ENCODE results near the gene SPATA31C1.

SPATA31C1 gene

GRCh38 chr9:87874304-87874623 lies 43.5 kb upstream of the SPATA31C1 start:
- H3K4me2 ChIP-seq (ENCODE audit: insufficient read depth, low read length), result no peak overlapping the region
- H3K79me2 ChIP-seq (ENCODE audit: insufficient read depth, low read length), result no peaks in the 10 kb centered on the region
- no peaks in the 10 kb centered on the region for H4K20me1 ChIP-seq (ENCODE audit: insufficient read depth, low read length)
- no peak for DNase-seq
- no peaks in the 10 kb centered on the region for H3K36me3 ChIP-seq (ENCODE audit: insufficient read depth, low read length)
- TF ChIP-seq EZH2 (IDR thresholded peaks at IDR 0.05; ENCODE audit: borderline replicate concordance, low read depth, low read length, severe bottlenecking) (no peak), CTCF (IDR thresholded peaks at IDR 0.05; ENCODE audit: borderline replicate concordance, extremely low read depth, low read length, poor library complexity, severe bottlenecking) (no peak)
- no peak overlapping the region for H3K9ac ChIP-seq (ENCODE audit: low read depth, low read length)
- peaks cover 4% of the 10 kb centered on the region for H3K27me3 ChIP-seq (ENCODE audit: insufficient read depth, low read length, poor library complexity)
- no peak overlapping the region for H3K27ac ChIP-seq (ENCODE audit: low read length)
- H3K4me1 ChIP-seq (ENCODE audit: insufficient read depth, low read length), result no peaks in the 10 kb centered on the region
- no peaks in the 10 kb centered on the region for H3K9me3 ChIP-seq (ENCODE audit: insufficient read depth, low read length, severe bottlenecking)
- no peak for ATAC-seq (ENCODE audit: insufficient read depth, low read depth)
- H2AFZ ChIP-seq (ENCODE audit: low read depth, low read length), result no peak overlapping the region
- no peak overlapping the region for H3K4me3 ChIP-seq (ENCODE audit: low read depth in 1 of 2, low read length in 2 of 2)

GRCh38 chr9:87875060-87875459 lies 42.7 kb upstream of the SPATA31C1 start:
- H3K4me3 ChIP-seq (ENCODE audit: low read depth in 1 of 2, low read length in 2 of 2), result no peak overlapping the region
- no peak overlapping the region for H3K27ac ChIP-seq (ENCODE audit: low read length)
- no peak overlapping the region for H2AFZ ChIP-seq (ENCODE audit: low read depth, low read length)
- H3K9ac ChIP-seq (ENCODE audit: low read depth, low read length), result no peak overlapping the region
- peaks cover 4% of the 10 kb centered on the region for H3K27me3 ChIP-seq (ENCODE audit: insufficient read depth, low read length, poor library complexity)
- H3K4me2 ChIP-seq (ENCODE audit: insufficient read depth, low read length), result no peak overlapping the region
- DNase-seq (no peak), ATAC-seq (ENCODE audit: insufficient read depth, low read depth) (no peak)
- TF ChIP-seq CTCF (IDR thresholded peaks at IDR 0.05; ENCODE audit: borderline replicate concordance, extremely low read depth, low read length, poor library complexity, severe bottlenecking) (no peak), EZH2 (IDR thresholded peaks at IDR 0.05; ENCODE audit: borderline replicate concordance, low read depth, low read length, severe bottlenecking) (no peak)
- H3K36me3 ChIP-seq (ENCODE audit: insufficient read depth, low read length), result no peaks in the 10 kb centered on the region
- H3K4me1 ChIP-seq (ENCODE audit: insufficient read depth, low read length), result no peaks in the 10 kb centered on the region
- no peaks in the 10 kb centered on the region for H3K79me2 ChIP-seq (ENCODE audit: insufficient read depth, low read length)
- no peaks in the 10 kb centered on the region for H3K9me3 ChIP-seq (ENCODE audit: insufficient read depth, low read length, severe bottlenecking)
- H4K20me1 ChIP-seq (ENCODE audit: insufficient read depth, low read length), result no peaks in the 10 kb centered on the region

DNA sequence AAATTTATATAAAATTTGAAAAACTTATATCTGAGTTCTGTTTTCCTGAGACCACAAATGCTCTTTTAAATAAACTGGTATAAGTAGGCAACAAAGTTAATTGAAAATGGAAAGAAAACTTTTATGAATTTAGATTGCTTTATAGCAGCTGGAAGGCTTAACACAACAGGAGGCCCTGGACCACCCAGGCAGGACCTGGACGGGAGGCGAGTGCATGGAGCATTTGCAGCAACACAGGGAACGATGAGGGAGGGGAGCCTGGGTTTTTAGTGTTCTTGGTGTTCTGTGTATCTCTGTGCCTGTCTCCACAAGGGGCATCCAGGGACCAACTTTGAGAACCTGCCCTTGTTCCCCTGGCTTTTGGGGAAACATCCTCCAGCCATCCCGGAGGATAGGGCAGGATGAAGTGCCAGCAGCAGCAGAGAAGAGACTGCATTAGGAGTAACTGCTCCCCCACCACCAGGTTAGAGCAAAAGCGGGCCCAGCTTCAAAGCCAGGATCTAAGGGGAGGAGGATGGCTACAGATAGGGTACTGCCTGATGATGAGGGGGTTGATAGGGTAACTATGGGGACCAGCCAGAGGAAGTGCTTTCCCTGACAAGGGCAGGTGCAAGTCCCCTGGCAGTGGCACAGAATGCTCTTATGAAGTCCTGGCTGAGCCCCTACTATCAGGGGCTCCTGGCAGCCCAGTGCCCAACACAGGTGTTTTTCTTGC lies 41.8 kb upstream of the SPATA31C1 start:
- Histone ChIP-seq H3K4me1 (ENCODE audit: insufficient read depth, low read length) (no peaks in the 10 kb centered on the region), H3K27me3 (ENCODE audit: insufficient read depth, low read length, poor library complexity) (peaks cover 4% of the 10 kb centered on the region), H3K9me3 (ENCODE audit: insufficient read depth, low read length, severe bottlenecking) (no peaks in the 10 kb centered on the region), H3K4me3 (ENCODE audit: low read depth in 1 of 2, low read length in 2 of 2) (no peak overlapping the region), H3K36me3 (ENCODE audit: insufficient read depth, low read length) (no peaks in the 10 kb centered on the region), H4K20me1 (ENCODE audit: insufficient read depth, low read length) (no peaks in the 10 kb centered on the region), H3K27ac (ENCODE audit: low read length) (no peak overlapping the region), H3K9ac (ENCODE audit: low read depth, low read length) (no peak overlapping the region), H3K4me2 (ENCODE audit: insufficient read depth, low read length) (no peak overlapping the region), H3K79me2 (ENCODE audit: insufficient read depth, low read length) (no peaks in the 10 kb centered on the region), H2AFZ (ENCODE audit: low read depth, low read length) (no peak overlapping the region)
- ATAC-seq (ENCODE audit: insufficient read depth, low read depth) (no peak), DNase-seq (no peak)
- TF ChIP-seq CTCF (IDR thresholded peaks at IDR 0.05; ENCODE audit: borderline replicate concordance, extremely low read depth, low read length, poor library complexity, severe bottlenecking) (no peak), EZH2 (IDR thresholded peaks at IDR 0.05; ENCODE audit: borderline replicate concordance, low read depth, low read length, severe bottlenecking) (no peak)
